ENCODE results near the gene LTF. TPM values are rescaled to one million over a fixed set of nuclear protein-coding genes. Genes with fewer than 3 reads are reported as not detected.

Gene LTF
- total RNA-seq, 1 experiment from 2014 or later = not detected

DNA sequence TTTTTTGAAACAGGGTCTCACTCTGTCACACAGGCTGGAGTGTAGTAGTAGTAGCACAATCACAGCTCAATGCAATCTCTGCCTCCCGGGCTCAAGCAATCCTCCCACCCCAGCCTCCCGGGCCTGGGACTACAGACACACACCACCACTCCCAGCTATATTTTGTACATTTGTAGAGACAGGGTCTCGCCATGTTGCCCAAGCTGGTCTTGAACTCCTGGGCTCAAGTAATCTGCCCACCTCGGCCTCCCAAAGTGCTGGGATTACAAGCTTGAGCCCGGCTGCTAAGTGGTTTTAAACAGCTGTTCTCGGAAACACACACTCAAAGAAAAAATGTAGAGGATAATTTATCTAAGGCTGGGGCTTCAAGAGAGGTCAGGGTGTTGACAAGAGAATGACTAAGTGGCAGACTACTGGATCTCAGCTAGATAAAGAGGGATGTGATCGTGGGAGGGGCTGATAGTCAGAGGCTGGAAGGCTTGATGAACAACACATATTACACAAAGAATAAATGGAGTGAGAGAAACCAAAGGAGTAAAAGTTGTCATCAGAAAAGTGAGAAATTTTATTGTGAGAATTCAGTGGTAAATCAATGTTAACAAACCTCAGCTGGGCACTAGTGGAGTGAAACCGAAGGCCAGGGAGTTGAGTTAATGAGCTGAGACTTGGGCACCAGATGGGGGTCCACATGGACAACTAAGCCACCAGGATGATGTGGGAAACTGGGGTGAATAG is 64.5 kb downstream of the LTF start:
- Histone ChIP-seq H3K9ac (ENCODE audit: low read length) (no peak overlapping the region), H3K4me1 (ENCODE audit: control insufficient read depth in 1 of 2, insufficient read depth in 2 of 2, low read length in 2 of 2) (no peaks in the 10 kb centered on the region), H3K4me3 (replicated peaks in 1 of 2; ENCODE audit: low read depth in 1 of 2, low read length in 2 of 2) (no peak overlapping the region), H2AFZ (ENCODE audit: low read depth, low read length, poor library complexity, severe bottlenecking) (no peak overlapping the region), H3K4me2 (ENCODE audit: low read length) (no peak overlapping the region), H3K9me3 (ENCODE audit: control insufficient read depth in 1 of 2, insufficient read depth in 1 of 2, low read depth in 1 of 2, low read length in 2 of 2) (no peaks in the 10 kb centered on the region), H3K79me2 (ENCODE audit: insufficient read depth, low read length) (no peaks in the 10 kb centered on the region), H3K36me3 (ENCODE audit: control insufficient read depth in 1 of 2, insufficient read depth in 2 of 2, low read length in 2 of 2) (no peaks in the 10 kb centered on the region), H4K20me1 (ENCODE audit: insufficient read depth) (no peaks in the 10 kb centered on the region), H3K9me2 (ENCODE audit: insufficient read depth) (no peaks in the 10 kb centered on the region), H3K27ac (ENCODE audit: low read depth, low read length) (no peak overlapping the region), H3K27me3 (ENCODE audit: insufficient read depth, low read length) (no peaks in the 10 kb centered on the region)
- DNase-seq (ENCODE audit: low read depth, low spot score) = no peak
- ATAC-seq = no peak
- RAD21 ChIA-PET (ENCODE audit: low non-redundant PET in 1 of 2, low total read pairs in 2 of 2, uncharacterized antibody in 2 of 2, unreplicated experiment in 2 of 2) = no interaction called here
- intact Hi-C loops (cut with micrococcal nuclease) = no loop called here
- POLR2A ChIA-PET = no interaction called here
- TF ChIP-seq EZH2 (IDR thresholded peaks at IDR 0.05) = no peak
- no peak for TF ChIP-seq SIN3A (IDR thresholded peaks at IDR 0.05; ENCODE audit: low read depth)
- CTCF ChIA-PET = no interaction called here
- no TSS peak for BruUV-seq (replicated peaks)

DNA sequence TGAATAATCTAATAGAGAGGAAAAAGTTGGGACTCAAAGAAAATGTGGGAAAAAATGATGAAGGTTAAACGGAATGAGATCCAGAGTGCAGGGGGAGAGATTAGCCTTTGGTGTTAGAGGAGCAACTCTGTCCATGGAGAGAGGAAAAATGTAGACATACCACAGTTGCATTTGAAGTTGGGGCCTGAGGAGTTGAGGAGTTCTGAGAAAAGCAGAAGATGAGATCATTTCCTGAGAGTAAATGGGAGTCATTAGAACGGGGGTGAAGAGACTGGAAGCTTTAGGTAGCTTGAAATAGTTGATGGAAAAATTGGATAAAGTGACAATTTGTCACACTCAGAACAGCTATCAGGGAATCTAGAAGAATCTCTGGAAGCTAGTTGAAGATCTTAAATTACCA is 65.1 kb downstream of the LTF start:
- H3K9ac ChIP-seq (ENCODE audit: low read length) = no peak overlapping the region
- H3K36me3 ChIP-seq (ENCODE audit: control insufficient read depth in 1 of 2, insufficient read depth in 2 of 2, low read length in 2 of 2) = no peaks in the 10 kb centered on the region
- DNase-seq (ENCODE audit: low read depth, low spot score) (no peak), ATAC-seq (no peak)
- intact Hi-C loops (cut with micrococcal nuclease) = no loop called here
- H4K20me1 ChIP-seq (ENCODE audit: insufficient read depth) = no peaks in the 10 kb centered on the region
- ChIA-PET POLR2A (no interaction called here), CTCF (no interaction called here), RAD21 (ENCODE audit: low non-redundant PET in 1 of 2, low total read pairs in 2 of 2, uncharacterized antibody in 2 of 2, unreplicated experiment in 2 of 2) (no interaction called here)
- TF ChIP-seq EZH2 (IDR thresholded peaks at IDR 0.05) (no peak), SIN3A (IDR thresholded peaks at IDR 0.05; ENCODE audit: low read depth) (no peak), ELF1 (IDR thresholded peaks at IDR 0.05; ENCODE audit: borderline replicate concordance, low read depth) (no peak)
- no peaks in the 10 kb centered on the region for H3K4me1 ChIP-seq (ENCODE audit: control insufficient read depth in 1 of 2, insufficient read depth in 2 of 2, low read length in 2 of 2)
- no peak overlapping the region for H3K4me3 ChIP-seq (replicated peaks in 1 of 2; ENCODE audit: low read depth in 1 of 2, low read length in 2 of 2)
- H3K27me3 ChIP-seq (ENCODE audit: insufficient read depth, low read length) = no peaks in the 10 kb centered on the region
- no peak overlapping the region for H3K27ac ChIP-seq (ENCODE audit: low read depth, low read length)
- no peak overlapping the region for H2AFZ ChIP-seq (ENCODE audit: low read depth, low read length, poor library complexity, severe bottlenecking)
- no peaks in the 10 kb centered on the region for H3K9me2 ChIP-seq (ENCODE audit: insufficient read depth)
- no TSS peak for BruUV-seq (replicated peaks)
- H3K9me3 ChIP-seq (ENCODE audit: control insufficient read depth in 1 of 2, insufficient read depth in 1 of 2, low read depth in 1 of 2, low read length in 2 of 2) = no peaks in the 10 kb centered on the region
- H3K4me2 ChIP-seq (ENCODE audit: low read length) = no peak overlapping the region
- no peaks in the 10 kb centered on the region for H3K79me2 ChIP-seq (ENCODE audit: insufficient read depth, low read length)
